ENCODE measurements around the gene PXMP4. TPM values are rescaled to one million over a fixed set of nuclear protein-coding genes. Genes with fewer than 3 reads are reported as not detected.

The PXMP4 gene
- total RNA-seq, 1 donor from 2014 or later: 4.0 TPM

DNA sequence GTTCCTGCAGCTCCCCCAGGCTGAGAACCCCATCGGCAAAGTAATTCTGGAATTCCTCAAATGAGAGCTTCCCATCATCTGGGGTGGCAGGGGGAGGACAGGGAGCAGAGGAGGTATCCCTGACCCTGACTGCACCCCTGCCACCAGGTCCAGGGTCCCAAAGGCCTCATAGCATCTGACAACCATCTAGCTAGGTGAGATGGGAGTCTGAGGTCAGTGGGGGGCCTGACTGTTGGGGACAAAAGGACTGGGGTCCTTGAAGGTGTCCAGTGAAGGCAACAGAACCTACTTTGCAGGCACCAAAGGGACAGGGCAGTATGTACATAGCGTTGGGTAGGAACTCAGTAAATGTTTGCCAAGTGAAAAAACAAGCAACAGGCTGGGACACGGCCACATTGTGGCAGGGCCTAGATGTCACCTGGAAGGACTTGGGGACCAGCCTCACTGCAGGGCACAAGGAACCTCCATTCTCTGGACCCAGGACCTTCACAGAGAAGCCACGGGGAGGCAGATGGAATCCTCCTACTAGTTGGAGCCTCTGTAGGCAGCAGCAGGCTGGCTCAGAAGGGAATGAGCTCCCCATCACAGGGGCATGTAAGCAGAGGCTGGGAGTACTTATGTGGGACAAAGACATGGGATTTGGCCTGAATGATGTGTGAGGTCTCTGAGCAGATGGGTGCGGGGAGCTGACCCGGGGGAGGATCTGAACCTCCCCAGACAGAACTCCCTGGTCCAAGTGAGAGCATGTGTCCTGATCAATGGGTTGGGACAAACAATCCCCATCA lies 49.2 kb downstream of the PXMP4 start:
- no peak for DNase-seq (ENCODE audit: low read depth in 2 of 2)

DNA sequence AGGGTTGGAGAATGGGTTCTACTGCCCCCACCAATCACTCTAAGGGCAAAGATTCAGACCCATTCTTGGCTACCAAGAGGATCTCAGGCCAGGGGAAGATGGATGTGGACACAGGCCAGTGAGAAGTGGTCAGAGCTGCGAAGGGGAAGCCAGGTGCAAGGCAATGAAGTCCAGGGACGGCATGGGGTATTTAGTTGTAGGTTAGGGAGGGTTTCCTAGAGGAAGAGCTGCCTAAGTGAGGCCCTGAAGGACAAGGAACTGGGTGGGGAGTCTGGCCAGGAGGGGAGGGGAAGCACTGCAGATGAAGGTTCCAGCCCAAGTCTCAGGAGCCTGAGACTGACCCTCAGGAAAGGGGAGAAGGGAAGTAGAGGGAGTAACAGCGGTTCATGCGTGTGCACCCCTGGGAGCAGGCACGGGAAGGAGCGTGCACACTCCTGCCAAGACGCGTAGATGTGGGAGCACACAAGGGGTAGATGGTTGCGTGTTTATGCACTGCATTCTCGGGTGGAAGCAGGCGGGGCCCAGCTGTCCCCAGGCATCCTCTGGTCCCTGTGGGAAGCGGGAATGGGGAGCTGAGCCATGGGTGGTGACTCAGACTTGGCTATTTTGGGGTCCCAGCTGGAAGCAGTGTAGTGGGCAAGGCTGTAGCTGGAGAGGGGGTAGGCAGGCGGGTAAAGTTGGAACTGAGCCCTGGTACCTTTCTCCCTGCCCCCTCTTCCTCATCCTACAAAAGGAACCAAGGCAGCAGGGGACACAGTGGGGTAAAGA lies 50.1 kb downstream of the PXMP4 start:
- no peak for DNase-seq (ENCODE audit: low read depth in 2 of 2)

DNA sequence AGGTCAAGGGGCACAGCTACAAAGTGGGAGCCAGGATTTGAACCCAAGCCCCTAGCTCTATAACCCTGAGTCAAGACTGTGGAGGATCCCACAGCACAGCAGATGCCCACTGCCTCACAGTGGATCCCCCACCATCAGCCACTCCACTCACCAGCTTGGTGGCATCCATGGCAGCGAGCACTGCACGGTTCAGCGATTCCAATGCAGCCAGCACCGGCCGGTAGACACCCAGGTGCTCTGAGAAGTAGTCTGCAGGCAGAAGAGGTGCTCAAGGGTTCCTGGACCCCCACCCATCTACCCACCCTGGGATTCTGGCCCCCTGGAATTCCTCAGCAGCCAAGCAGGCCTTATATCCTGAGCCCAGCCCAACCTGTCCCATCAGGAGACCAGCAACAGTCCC lies 50.9 kb downstream of the PXMP4 start:
- no peak for DNase-seq (ENCODE audit: low read depth in 2 of 2)

DNA sequence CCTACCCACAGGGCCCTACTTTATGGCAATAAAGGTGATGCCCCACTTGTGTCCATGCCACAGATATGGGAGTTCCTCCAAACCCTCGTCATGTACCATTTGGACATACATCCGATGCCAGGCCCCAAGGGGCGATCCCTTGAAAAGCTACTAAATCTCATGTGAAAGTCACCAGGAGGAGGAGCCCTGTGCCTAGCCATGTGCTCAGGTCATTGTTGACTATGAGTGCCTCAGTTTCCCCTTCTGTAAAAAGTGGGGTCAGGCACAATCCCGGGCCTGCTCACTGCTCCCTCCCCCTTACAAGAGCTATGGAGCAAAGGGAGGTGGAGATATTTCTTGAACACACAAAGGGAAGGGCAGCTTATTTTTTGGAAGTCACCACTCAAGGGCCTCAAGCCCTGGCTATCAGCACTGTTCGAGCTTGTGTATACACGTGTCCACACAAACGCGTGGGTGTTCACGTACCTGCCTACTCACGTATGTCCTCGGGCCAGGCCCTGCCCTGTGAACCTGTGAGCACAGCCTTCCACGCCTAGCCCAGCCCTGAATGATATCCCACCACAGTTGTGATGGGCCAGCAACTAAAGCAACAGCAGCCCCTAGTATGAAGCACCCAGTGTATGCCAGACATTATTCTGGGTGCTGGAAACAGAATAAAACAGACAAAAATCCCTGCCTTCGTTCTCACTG lies 51.5 kb downstream of the PXMP4 start:
- DNase-seq (ENCODE audit: low read depth in 2 of 2): no peak

DNA sequence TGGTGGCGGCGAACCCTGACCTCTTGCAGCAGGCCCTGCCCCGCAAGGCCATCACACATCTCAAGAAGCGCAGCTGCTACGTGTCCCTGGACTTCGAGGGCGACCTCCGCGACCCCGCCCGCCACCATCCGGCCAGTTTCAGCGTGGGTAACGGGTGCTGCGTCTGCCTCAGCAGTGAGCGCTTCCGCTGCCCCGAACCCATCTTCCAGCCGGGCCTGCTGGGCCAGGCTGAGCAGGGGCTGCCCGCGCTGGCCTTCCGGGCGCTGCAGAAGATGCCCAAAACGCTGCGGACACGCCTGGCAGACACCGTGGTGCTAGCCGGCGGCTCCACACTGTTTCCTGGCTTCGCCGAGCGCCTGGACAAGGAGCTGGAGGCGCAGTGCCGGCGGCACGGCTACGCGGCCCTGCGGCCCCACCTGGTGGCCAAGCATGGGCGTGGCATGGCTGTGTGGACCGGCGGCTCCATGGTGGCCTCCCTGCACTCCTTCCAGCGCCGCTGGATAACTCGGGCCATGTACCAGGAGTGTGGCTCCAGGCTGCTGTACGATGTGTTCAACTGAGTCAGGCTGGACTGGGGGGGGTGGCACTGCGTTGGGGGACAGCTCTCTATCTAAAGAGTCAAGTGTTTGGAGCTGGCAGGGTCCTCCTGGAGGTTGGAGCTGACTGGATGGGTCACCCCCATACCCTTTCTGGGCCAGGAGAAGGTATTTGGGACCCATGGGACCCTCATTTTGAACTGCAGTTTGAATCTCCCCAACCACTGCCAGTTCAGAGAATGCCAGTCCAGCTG lies 52.2 kb downstream of the PXMP4 start:
- peak; percentile 84 for DNase-seq (ENCODE audit: low read depth in 2 of 2)

DNA sequence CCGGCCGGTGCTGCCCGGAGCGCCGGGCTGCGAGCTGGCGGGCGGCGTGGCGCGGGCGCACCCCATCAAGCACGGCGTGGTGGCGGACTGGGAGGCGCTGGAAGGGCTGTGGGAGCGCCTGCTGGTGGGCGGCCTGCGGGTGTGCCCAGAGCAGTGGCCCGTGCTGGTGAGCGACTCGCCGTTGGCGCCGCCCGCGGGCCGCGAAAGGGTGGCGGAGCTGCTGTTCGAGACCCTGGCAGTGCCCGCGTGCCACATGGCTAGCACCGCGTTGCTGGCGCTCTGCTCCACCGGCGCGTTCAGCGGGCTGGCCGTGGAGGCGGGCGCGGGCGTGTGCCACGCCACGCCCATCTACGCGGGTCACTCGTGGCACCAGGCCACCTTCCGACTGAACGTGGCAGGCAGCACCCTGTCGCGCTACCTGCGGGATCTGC lies 52.9 kb downstream of the PXMP4 start:
- DNase-seq (ENCODE audit: low read depth in 2 of 2): peak; percentile 45 to 53

DNA sequence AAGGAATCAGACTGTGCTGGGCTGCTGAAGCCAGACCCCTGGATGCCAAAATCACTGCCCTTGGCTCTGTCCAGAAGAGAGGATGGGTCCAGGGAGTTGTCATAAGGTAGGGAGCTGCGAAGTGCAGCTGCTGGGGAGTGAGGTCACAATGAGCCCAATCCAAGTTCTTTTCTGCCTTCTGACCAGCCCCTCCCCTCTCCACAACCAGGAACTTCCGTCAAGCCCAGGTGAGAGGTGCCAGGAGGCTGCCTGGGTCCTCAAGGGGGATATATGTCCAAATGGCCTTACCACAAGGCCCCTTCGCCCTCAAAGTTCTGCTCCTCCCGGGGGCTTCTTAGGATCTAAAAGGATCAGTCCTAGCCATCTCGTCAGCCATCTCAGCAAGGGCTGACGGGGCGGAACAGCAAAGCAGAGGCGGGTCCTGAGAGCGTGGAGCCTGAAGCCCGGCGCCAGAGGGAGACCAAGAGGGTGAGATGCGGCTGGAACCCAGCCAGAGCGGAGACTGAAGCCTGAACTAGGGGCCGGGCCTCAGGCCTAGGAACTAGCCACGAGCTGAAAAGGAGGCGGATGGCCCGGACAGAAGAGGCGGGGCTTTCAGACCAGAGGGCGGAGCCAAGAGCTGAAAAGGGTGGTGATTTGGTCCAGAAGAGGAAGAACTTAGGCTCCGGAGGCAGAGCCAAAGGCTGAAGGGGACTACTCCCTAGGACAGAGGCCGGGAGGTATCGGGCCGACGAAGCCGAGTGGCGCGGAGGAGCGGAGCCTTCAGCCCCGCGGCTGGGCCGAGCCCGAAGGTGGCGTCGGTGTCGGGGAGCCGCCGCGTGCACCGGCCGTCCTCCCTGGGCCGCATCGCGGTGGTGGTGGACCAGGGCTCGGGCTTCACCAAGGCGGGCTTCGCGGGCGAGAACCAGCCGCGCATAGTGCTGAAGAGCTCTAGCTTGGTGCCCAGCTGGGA lies 53.5 kb downstream of the PXMP4 start, which contains the start of gene ACTL10:
TSS of gene ACTL10 (plus strand) at position 651 of the 952 bp plus-strand sequence. CDS start 555 bp downstream, outside the sequence.
- peak; percentile 88 to 98 for DNase-seq (ENCODE audit: low read depth in 2 of 2)

DNA sequence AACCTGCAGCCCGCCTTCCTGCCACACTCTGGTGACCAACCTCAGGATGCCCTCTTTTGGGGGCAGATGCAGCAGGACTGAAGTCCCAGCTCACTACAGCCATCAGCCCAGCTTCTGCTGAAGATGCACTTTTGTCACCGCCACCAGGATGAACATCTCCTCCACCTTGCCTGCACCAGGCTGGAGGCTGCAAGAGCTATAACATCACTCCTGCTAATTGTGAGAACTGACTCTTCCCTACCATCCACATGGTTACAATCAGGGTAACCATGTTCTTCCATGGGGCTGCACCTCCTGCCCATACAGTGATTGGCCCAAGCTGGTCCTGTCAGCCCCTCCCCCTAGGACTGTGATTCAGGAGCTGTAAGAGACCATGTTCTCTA lies 55.4 kb downstream of the PXMP4 start:
- no peak for DNase-seq (ENCODE audit: low read depth in 2 of 2)

DNA sequence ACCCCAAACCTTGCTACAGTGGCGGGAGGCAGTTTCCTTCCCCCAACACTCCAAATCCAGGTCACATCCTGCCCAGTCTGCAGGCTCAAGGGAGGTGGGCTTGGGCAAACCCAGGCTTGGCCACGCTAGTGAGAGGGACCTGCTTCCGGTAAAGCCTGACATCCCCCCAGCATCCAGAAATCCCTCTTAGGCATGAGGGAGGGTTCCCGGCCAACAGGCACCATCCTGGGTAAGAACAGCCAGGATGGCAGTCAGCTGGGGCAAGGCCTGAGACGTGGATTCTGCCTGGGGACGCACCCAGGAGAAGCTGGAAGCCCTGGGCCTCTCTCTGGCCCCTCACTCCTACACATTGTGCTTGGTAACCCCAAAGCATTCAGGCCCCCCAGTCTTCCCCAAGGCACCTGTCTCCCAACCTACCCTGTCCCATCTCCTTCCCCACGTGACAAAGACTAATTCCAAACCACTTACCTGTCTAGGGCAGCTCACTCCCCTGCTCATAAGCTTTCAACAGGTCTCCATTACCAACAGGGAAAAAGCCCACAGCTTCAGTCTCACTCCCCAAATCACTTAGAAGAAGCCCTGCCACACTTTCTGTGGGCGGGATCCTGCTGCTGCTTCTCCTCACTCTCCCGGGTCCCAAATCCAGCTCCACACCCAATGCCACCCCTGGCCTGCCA lies 55.9 kb downstream of the PXMP4 start:
- DNase-seq (ENCODE audit: low read depth in 2 of 2): no peak

DNA sequence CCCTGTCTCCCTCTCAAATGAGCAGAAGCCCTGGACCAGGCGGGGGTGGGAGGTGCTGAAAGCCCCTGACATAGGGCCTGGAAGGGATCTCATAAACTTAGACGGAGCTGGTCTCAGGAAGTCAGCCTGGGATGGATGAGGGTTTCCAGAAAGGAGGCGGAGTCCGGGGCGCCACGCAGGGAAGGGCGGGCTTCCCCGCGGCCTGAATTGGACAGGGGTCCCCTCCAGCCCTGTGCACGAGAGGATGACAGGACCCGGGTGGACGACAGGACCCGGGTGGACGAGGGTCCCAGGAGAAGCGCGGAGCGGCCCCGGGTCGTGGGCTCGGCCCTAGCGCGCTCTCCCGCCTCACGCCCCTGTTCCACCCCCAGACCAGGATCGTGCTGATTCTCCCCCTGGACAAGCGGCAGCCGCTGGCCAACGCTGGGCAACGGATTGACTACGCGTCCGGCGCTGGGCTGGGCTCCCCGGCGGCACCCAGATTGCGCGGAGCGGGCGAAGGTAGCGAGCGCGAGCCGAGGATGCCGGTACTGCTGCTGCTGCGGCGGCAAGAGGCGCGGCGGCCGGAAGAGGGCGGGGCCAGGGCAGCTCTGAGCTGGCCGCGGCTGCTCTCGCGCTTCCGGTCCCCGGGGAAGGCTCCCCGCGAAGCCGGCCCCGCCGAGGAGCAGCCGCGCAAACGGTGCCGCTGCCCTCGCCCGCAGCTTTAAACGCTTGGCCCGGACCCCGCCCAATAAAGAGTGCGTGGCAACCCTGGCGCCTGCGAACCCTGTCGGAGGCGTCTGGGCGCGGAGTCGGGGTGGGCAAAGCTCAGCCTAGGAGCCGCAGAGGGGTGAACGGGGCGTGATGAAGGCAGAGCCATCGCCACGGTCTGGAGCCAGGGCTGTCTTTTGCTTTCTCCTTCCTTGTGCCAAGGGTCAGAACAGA lies 56.7 kb downstream of the PXMP4 start:
- DNase-seq (ENCODE audit: low read depth in 2 of 2): peak; percentile 35 to 68

DNA sequence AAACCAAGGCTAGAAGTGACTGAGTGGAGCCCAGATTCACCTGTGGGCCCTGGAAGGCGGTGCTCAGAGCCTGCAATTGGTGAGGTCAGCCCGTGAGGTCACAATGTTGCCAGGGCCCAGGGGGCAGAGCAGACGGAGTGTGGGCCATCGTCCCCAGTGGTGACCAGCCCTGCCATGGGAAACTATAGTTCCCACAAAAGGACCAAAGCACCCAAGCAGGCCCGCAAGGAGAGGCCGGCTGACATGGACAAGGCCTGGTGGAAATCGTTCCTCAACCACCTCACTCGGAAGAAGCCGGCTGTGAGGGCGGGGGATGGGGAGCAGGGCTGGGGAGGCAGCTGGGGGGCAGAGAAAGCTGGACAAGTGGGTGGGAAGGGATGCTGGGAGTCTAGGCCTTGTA lies 57.9 kb downstream of the PXMP4 start, which contains the start of gene C20orf144:
TSS of gene C20orf144 (plus strand) at position 156 of the 400 bp plus-strand sequence. CDS start at position 175, 19 bp downstream.
- no peak for DNase-seq (ENCODE audit: low read depth in 2 of 2)

DNA sequence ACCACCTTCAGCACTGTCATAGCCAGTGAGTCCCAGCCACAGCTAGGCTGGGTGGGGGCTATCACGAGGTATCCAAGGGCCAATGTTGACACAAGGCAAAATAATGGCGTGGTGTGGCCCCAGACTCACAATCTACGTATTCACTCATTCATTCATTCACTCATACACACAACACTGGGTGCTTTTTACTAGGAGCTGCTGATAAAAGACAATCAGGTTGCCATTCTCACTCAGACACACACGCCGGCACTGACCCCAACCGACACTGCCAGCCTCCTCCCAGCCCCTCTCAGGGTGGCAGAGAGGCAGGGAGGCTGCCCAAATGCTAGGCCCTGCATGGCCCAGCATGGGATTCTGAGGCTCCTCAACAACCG lies 59.4 kb downstream of the PXMP4 start:
- DNase-seq (ENCODE audit: low read depth in 2 of 2): no peak

DNA sequence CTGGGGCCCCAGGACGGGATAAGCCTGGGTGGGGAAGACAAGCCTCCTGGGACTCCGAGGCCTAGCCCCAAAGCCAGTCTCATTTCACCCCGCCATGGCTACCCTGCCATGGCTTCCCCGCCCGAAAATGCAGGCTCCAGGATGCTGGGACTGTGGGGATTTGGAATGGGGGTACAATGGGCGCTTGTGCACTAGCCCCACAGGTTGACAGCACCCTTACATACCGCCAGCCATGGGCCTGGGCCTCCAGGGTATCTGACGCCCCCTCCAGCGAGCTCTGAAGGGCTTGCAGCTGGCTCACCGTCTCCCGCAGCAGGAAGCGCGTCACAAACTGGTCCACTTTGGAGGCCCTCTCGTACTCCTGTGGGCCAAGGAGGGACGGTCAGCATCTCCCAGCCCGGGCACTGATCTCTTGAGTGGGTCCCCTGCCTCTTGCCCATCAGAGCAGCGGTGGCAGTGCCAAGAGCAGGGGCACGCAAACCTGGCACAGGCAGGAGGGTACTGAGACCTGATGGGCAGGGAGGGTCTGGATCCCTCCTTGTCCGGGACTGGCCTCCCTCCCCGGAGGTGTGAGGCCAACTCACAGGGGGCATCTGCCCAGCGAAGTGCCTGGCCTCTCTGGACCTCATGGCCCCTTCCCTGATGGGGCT lies 60.0 kb downstream of the PXMP4 start:
- no peak for DNase-seq (ENCODE audit: low read depth in 2 of 2)

DNA sequence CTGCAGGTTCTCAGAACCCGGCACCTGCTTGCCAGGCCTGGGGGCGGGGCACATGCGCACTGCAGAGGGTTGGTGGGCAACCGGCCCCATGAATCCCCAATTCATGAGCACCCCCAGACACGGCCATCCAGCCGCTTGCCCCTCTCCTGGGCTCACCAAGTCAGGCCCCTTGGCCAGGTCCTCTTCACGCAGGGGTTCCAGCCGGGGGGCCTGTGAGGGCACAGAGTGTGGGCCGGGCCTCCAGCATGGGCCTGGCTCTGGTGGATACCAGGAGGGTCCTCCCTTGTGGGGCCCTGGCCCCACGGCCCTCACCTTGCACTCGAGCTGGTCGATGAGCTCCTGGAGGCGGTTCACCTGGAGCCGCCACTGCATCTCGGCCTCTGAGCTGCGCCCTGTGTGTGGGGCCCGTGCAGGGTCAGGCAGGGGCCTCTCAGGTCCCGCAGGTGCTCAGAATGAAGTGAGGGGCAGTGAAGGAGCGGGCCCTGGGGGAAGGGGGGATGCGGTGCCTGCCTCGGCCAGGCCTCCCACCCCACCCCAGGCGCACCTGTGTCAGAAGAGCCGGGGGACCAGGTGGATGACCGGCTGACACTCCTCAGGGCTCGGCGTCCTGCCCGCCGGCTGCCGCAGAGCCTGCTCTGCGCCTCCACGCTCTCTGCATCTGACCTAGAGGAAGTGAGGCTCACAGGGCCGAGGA lies 60.6 kb downstream of the PXMP4 start:
- no peak for DNase-seq (ENCODE audit: low read depth in 2 of 2)

DNA sequence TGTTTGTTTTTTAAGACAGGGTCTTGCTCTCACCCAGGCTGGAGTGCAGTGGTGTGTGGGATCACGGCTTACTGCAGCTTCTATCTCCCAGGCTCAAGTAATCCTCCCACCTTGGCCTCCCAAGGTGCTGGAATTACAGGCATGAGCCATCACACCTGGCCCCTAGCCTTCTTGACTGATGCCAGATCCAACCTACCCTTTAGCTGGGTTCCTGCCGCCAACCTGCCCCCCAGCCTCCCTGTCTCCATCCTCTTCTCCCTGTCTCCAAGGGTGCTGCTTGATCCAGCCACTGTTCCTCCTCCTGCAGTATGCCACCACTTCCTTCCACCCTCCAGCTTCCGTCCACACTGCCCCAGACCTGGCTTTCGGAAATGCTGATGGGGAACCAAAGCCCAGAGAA lies 61.2 kb downstream of the PXMP4 start:
- no peak for DNase-seq (ENCODE audit: low read depth in 2 of 2)

DNA sequence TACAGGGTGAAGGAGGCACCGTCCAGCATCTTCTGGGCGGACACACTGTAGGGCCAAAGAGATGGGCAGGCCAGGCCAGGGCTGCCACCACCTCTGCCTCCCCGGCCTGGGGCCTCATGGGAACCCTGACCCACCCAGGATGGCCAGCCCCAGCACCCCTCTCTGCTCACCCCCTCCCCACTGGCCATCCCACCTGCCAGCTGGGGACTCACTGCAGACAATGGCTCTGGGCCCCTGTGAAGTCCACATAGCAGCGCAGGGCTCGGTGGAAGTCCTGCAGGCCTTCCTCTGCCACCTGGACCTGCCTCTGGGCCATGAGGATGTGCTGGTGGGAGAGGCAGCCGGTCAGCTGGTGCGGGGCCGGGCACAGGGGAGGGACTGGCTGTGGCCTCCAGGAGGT lies 61.6 kb downstream of the PXMP4 start:
- DNase-seq (ENCODE audit: low read depth in 2 of 2): no peak

DNA sequence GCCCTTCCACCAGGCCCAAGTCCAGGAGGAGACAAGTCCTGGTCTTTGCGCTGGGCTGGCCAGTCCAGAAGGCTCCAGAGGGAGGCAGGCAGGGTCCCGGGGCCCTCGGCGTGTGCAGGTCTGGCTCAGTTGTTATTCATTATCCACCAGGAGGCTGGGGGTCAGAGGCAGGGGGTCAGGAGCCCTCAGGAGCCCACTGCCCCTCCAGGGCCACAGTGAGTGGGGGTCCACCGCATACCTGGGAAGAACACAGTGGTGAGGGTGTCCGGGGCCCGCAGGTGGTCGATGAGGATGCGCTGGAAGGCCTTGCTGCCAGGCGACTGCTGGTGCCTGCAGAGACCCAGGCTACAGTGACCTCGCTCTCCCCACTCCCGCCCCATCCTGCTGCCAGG lies 62.4 kb downstream of the PXMP4 start:
- DNase-seq (ENCODE audit: low read depth in 2 of 2): no peak

Measured in lung microvascular endothelial cell (primary cell).